ENCODE measurements around the gene TXNDC16. TPM values are rescaled to one million over a fixed set of nuclear protein-coding genes. Genes with fewer than 3 reads are reported as not detected.

TXNDC16 gene
- polyA plus RNA-seq, 2 of the 4 experiments (the other 2 are of a cell fraction), result 1.4 to 3.0 TPM

DNA sequence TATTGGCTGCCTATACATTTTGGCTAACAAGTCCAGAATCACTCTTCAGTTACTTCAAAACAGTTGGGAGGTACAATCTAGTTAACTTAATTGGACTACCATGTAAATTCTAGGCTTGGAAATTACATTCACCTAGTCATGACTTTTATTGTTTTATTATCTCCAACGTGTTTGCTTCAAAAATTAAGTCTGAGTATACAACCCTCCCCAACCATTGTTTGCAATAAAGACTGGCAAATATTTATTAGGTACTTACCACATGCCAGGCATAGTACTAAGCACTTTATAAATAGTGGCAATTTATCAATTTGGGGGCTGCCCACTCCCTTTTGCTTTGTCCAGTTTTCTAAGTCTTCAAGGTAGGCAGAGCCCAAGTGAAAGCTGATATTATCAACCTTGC lies 30.3 kb downstream of the TXNDC16 start:
- CTCF ChIA-PET, result no interaction called here

DNA sequence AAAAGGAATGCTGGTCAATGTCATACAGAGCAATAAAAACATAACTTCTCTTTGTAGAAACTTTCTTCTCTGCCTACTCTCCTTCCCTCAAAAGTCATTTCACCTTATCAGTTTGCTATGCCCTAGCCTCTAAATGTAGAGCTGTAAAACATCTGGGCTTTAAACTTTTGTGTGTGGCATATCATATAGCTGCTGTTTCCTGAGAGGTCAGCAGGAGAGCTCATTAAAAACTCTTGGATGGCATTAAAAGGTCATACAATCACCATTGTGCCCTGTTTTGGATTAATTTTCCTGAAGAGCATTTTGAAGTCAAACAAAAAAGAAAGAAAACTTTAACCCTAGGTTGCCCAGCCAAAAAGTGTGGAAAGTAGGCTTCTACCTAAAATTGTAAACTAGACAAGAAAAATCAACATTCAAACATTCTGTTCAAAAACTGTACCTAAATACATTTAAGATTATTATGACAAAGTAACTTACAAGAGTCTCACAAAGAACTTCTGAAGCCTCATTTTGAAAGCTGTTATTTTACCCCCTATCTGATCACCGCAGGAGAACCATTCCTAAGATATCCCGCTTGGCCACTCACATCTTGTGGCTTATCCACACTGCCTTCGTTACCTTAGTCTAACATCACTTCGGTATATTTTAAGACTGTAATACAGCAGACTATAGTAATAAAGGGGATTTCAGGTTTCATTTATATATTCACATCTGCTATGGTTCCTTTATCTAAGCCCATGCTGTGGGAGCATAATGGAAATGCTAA lies 38.1 kb downstream of the TXNDC16 start:
- 91% methylated on average over 4 of the region's 4 CpGs for WGBS (ENCODE audit: missing lambda C conversion rate)
- no peaks in the 10 kb centered on the region for H3K4me1 ChIP-seq
- no peaks in the 10 kb centered on the region for H3K9me3 ChIP-seq
- FAIRE-seq, result no peak
- TF ChIP-seq NFE2L2 (conservative IDR thresholded peaks at IDR 0.05; ENCODE audit: low read length) (no peak), HEYL (CRISPR knock-in tag; IDR thresholded peaks at IDR 0.05) (no peak), ZSCAN20 (CRISPR knock-in tag; IDR thresholded peaks at IDR 0.05) (no peak)
- TF ChIP-seq, protein P1, sequence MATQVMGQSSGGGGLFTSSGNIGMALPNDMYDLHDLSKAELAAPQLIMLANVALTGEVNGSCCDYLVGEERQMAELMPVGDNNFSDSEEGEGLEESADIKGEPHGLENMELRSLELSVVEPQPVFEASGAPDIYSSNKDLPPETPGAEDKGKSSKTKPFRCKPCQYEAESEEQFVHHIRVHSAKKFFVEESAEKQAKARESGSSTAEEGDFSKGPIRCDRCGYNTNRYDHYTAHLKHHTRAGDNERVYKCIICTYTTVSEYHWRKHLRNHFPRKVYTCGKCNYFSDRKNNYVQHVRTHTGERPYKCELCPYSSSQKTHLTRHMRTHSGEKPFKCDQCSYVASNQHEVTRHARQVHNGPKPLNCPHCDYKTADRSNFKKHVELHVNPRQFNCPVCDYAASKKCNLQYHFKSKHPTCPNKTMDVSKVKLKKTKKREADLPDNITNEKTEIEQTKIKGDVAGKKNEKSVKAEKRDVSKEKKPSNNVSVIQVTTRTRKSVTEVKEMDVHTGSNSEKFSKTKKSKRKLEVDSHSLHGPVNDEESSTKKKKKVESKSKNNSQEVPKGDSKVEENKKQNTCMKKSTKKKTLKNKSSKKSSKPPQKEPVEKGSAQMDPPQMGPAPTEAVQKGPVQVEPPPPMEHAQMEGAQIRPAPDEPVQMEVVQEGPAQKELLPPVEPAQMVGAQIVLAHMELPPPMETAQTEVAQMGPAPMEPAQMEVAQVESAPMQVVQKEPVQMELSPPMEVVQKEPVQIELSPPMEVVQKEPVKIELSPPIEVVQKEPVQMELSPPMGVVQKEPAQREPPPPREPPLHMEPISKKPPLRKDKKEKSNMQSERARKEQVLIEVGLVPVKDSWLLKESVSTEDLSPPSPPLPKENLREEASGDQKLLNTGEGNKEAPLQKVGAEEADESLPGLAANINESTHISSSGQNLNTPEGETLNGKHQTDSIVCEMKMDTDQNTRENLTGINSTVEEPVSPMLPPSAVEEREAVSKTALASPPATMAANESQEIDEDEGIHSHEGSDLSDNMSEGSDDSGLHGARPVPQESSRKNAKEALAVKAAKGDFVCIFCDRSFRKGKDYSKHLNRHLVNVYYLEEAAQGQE (IDR thresholded peaks at IDR 0.05), result no peak
- no peak overlapping the region for H3K4me3 ChIP-seq
- H3K27ac ChIP-seq, result no peak overlapping the region
- POLR2A ChIA-PET, result no interaction called here
- H3K4me2 ChIP-seq, result no peak overlapping the region
- DNase-seq (ENCODE audit: low read depth in 1 of 2, low spot score in 1 of 2), result no peak
- ATAC-seq, result no peak
- CTCF ChIA-PET, result no interaction called here

More for the DNA sequence above, 30.3 kb downstream of the TXNDC16 start:
- no peaks in the 10 kb centered on the region for H3K4me1 ChIP-seq
- DNase-seq (ENCODE audit: low read depth in 1 of 2, low spot score in 1 of 2), result no peak
- no peak overlapping the region for H3K4me3 ChIP-seq
- no peaks in the 10 kb centered on the region for H3K9me3 ChIP-seq
- no peak for ATAC-seq
- H3K4me2 ChIP-seq, result no peak overlapping the region
- TF ChIP-seq, protein P2, sequence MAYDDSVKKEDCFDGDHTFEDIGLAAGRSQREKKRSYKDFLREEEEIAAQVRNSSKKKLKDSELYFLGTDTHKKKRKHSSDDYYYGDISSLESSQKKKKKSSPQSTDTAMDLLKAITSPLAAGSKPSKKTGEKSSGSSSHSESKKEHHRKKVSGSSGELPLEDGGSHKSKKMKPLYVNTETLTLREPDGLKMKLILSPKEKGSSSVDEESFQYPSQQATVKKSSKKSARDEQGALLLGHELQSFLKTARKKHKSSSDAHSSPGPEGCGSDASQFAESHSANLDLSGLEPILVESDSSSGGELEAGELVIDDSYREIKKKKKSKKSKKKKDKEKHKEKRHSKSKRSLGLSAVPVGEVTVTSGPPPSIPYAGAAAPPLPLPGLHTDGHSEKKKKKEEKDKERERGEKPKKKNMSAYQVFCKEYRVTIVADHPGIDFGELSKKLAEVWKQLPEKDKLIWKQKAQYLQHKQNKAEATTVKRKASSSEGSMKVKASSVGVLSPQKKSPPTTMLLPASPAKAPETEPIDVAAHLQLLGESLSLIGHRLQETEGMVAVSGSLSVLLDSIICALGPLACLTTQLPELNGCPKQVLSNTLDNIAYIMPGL (CRISPR knock-in tag; IDR thresholded peaks at IDR 0.05; ENCODE audit: borderline replicate concordance), result no peak
- TF ChIP-seq CEBPB (IDR thresholded peaks at IDR 0.05) (no peak), NFE2L2 (conservative IDR thresholded peaks at IDR 0.05; ENCODE audit: low read length) (no peak), FOXS1 (CRISPR knock-in tag; IDR thresholded peaks at IDR 0.05) (no peak), PHF8 (IDR thresholded peaks at IDR 0.05; ENCODE audit: borderline replicate concordance, low read depth) (no peak), ESRRA (IDR thresholded peaks at IDR 0.05; ENCODE audit: borderline replicate concordance, low read length) (no peak), HOXB5 (CRISPR knock-in tag; IDR thresholded peaks at IDR 0.05) (no peak), TP53 (CRISPR knock-in tag; IDR thresholded peaks at IDR 0.05) (no peak), HEYL (CRISPR knock-in tag; IDR thresholded peaks at IDR 0.05) (no peak), EP300 (IDR thresholded peaks at IDR 0.05) (no peak), EHMT2 (IDR thresholded peaks at IDR 0.05; ENCODE audit: low read depth) (no peak), RCOR1 (IDR thresholded peaks at IDR 0.05; ENCODE audit: low read depth, low read length) (no peak), JUNB (IDR thresholded peaks at IDR 0.05) (no peak), MAZ (IDR thresholded peaks at IDR 0.05; ENCODE audit: borderline replicate concordance, low read depth, low read length) (no peak), SMC3 (IDR thresholded peaks at IDR 0.05) (no peak)
- TF ChIP-seq, protein P3, sequence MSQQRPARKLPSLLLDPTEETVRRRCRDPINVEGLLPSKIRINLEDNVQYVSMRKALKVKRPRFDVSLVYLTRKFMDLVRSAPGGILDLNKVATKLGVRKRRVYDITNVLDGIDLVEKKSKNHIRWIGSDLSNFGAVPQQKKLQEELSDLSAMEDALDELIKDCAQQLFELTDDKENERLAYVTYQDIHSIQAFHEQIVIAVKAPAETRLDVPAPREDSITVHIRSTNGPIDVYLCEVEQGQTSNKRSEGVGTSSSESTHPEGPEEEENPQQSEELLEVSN (IDR thresholded peaks at IDR 0.05; ENCODE audit: borderline replicate concordance, low read depth), result no peak
- no peak for FAIRE-seq
- WGBS (ENCODE audit: missing lambda C conversion rate), result 13% methylated on average over 1 of the region's 1 CpG
- POLR2A ChIA-PET, result no interaction called here
- H3K27ac ChIP-seq, result no peak overlapping the region

Measured in A549 (cell line).